Measurements from ENCODE around the gene ISG15.
"Not testable (repeated sequence)": the region's sequence is repeated elsewhere in the genome, so short reads cannot be mapped to it uniquely, and the experiment has no call there.

ISG15 gene

GRCh38 chr1:975365-975764 is 37.9 kb upstream of the ISG15 start:
- DNase-seq (ENCODE audit: low read depth in 2 of 2) = no peak

GRCh38 chr1:975896-976683 is 37.2 kb upstream of the ISG15 start:
- peak in 1 of 2 experiments; percentile 62 for DNase-seq (ENCODE audit: low read depth in 2 of 2)

- DNase-seq (ENCODE audit: low read depth in 2 of 2) = not testable (repeated sequence)
These were observed 36.5 kb upstream of the ISG15 start for GRCh38 chr1:976791-977190.

- no peak for DNase-seq (ENCODE audit: low read depth in 2 of 2)
These were observed 35.0 kb upstream of the ISG15 start for GRCh38 chr1:978069-978834.

- no peak for DNase-seq (ENCODE audit: low read depth in 2 of 2)
These were observed 34.2 kb upstream of the ISG15 start for GRCh38 chr1:978835-979743.

GRCh38 chr1:979744-980072 is 33.6 kb upstream of the ISG15 start:
- DNase-seq (ENCODE audit: low read depth in 2 of 2) = no peak

GRCh38 chr1:980137-980571 is 33.1 kb upstream of the ISG15 start:
- no peak for DNase-seq (ENCODE audit: low read depth in 2 of 2)

- DNase-seq (ENCODE audit: low read depth in 2 of 2) = no peak
These were observed 32.5 kb upstream of the ISG15 start for GRCh38 chr1:980602-981395.

GRCh38 chr1:981491-981954 is 31.8 kb upstream of the ISG15 start:
- DNase-seq (ENCODE audit: low read depth in 2 of 2) = no peak

GRCh38 chr1:981955-982558 is 31.2 kb upstream of the ISG15 start, which contains the start of gene PERM1:
Gene PERM1, minus strand, starts transcription at chr1:982093. Its CDS starts 1,064 bp downstream, at chr1:981029.
- no peak for DNase-seq (ENCODE audit: low read depth in 2 of 2)

- DNase-seq (ENCODE audit: low read depth in 2 of 2) = no peak
These were observed 30.4 kb upstream of the ISG15 start for GRCh38 chr1:982765-983436.

GRCh38 chr1:983798-984475 is 29.4 kb upstream of the ISG15 start:
- DNase-seq (ENCODE audit: low read depth in 2 of 2) = peak in 1 of 2 experiments; percentile 53

GRCh38 chr1:984476-984814 is 28.9 kb upstream of the ISG15 start:
- no peak for DNase-seq (ENCODE audit: low read depth in 2 of 2)

- no peak for DNase-seq (ENCODE audit: low read depth in 2 of 2)
These were observed 28.2 kb upstream of the ISG15 start for GRCh38 chr1:985126-985525.

GRCh38 chr1:988061-988460 is 25.2 kb upstream of the ISG15 start:
- DNase-seq (ENCODE audit: low read depth in 2 of 2) = not testable (repeated sequence)

GRCh38 chr1:991275-991674 is 22.0 kb upstream of the ISG15 start:
- DNase-seq (ENCODE audit: low read depth in 2 of 2) = not testable (repeated sequence)

GRCh38 chr1:991895-992294 is 21.4 kb upstream of the ISG15 start:
- no peak for DNase-seq (ENCODE audit: low read depth in 2 of 2)

- no peak for DNase-seq (ENCODE audit: low read depth in 2 of 2)
These were observed 20.9 kb upstream of the ISG15 start for GRCh38 chr1:992362-992761.

- no peak for DNase-seq (ENCODE audit: low read depth in 2 of 2)
These were observed 19.8 kb upstream of the ISG15 start for GRCh38 chr1:993379-993995.

Measured in stimulated activated CD4-positive, alpha-beta T cell treated with anti-CD3 and anti-CD28 coated beads, Interleukin-12 subunit alpha, Interleukin-12 subunit beta, amount 100 ng/mL, for 24 hours (primary cell).